ENCODE measurements around the gene PLA2R1.

DNA sequence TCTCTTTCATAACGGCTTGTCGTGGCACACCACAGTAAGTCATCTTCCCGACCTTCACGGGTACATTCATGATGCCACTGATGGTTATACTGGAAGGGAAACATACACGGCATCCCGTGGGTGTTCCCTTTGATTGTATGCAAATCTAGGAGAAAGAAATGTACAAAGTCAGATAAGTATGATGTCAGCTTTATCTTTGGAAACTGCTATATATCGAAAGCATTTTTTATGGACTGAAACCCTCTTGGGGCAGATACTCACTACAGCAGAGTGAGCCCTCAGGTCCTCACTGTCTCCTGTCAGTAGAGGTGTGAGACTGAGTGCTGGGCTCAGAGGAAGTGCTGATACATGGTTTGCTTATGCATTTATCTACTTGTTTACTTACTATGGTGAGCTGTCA, 20.4 kb downstream of the PLA2R1 start:
- TF ChIP-seq, protein P1, sequence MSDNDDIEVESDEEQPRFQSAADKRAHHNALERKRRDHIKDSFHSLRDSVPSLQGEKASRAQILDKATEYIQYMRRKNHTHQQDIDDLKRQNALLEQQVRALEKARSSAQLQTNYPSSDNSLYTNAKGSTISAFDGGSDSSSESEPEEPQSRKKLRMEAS (IDR thresholded peaks at IDR 0.05; ENCODE audit: low read depth, low read length): no peak
- TF ChIP-seq POLR2AphosphoS5 (IDR thresholded peaks at IDR 0.05; ENCODE audit: low read length): no peak
- TF ChIP-seq EZH2 (IDR thresholded peaks at IDR 0.05; ENCODE audit: borderline replicate concordance, control insufficient read depth, low read depth, low read length): no peak
- no peak for TF ChIP-seq RBBP5 (conservative IDR thresholded peaks at IDR 0.05)
